K562 (cell line): ENCODE measurements around the gene NLRP6. TPM values are rescaled to one million over a fixed set of nuclear protein-coding genes. Genes with fewer than 3 reads are reported as not detected.

Experiments used
- ATAC-seq: fragments of 200-7000 bp; cut with Tn5 transposase; 3 replicates; pipeline ENCODE4 v1.9.1; 2020; ENCODE audit warnings: moderate library complexity
- BruUV-seq: library from RNA; stranded (reverse); fragments of 400-500 nt; replicated peaks from 2 replicates; lab custom pipeline; 2021; lab: Mats Ljungman, UMichigan
- CTCF ChIA-PET: fragments of 300-600 bp; formaldehyde crosslinking; extraction: SDS; loops from one replicate; lab custom pipeline; 2021; ENCODE audit warnings: low intra/inter-chr PET ratio; lab: Yijun Ruan, JAX
- POLR2A ChIA-PET: fragments of 300-600, 350-650 bp; sonication (Branson Sonifier 250); formaldehyde crosslinking; extraction: SDS; loops from one replicate; lab custom pipeline; 2021; ENCODE audit warnings: antibody characterized with exemption, inconsistent platforms; lab: Yijun Ruan, JAX
- DNase-seq, 4 experiments: peaks; one replicate each; pipeline versions ENCODE4 v3.0.0 to v3.0.0-alpha.2; 2011 to 2018; ENCODE audit warnings: low spot score in 3 of 4, mixed read lengths in 3 of 4; ENCODE audit errors: extremely low read depth in 1 of 4
- FAIRE-seq: peaks from 2 replicates; lab custom pipeline; 2011; peaks lifted over from hg19 to GRCh38; lab: Jason Lieb, UNC
- H2AFZ ChIP-seq: 2 replicates; pipeline ENCODE4 v1.6.0; 2011; ENCODE audit warnings: low read depth, low read length, control low read depth, inconsistent platforms
- H3K27ac ChIP-seq: fragments of 200-600 bp; 3 replicates; pipeline ENCODE4 v1.8.0; 2011; ENCODE audit warnings: low read depth, mild to moderate bottlenecking, control low read depth, inconsistent platforms, low read length, moderate library complexity, mixed read lengths; ENCODE audit errors: extremely low read depth
- H3K27me3 ChIP-seq, 2 experiments: fragments of 300-600 bp in 1 of 2; 2 replicates in 1 of 2; 3 replicates in 1 of 2; pipeline versions ENCODE4 v1.6.0 to v1.8.0; 2011; ENCODE audit warnings: inconsistent platforms in 2 of 2, low read length in 2 of 2, mild to moderate bottlenecking in 1 of 2, mixed read lengths in 1 of 2, moderate library complexity in 1 of 2; ENCODE audit not compliant: control insufficient read depth in 2 of 2, insufficient read depth in 2 of 2
- H3K36me3 ChIP-seq: fragments of 300-600 bp; 3 replicates; pipeline ENCODE4 v1.8.0; 2011; ENCODE audit warnings: mild to moderate bottlenecking, low read length, inconsistent platforms; ENCODE audit not compliant: control insufficient read depth, insufficient read depth
- H3K4me1 ChIP-seq, 2 experiments: fragments of 200-600 bp in 1 of 2; replicated peaks in 1 of 2; 2 replicates in 1 of 2; 3 replicates in 1 of 2; pipeline versions ENCODE4 v1.5.1 to v1.8.0; 2011; ENCODE audit warnings: inconsistent platforms in 2 of 2, low read length in 2 of 2, mild to moderate bottlenecking in 1 of 2, mixed read lengths in 1 of 2, moderate library complexity in 1 of 2; ENCODE audit not compliant: control insufficient read depth in 2 of 2, insufficient read depth in 2 of 2
- H3K4me2 ChIP-seq: 2 replicates; pipeline ENCODE4 v1.6.1; 2011; ENCODE audit warnings: low read length, control low read depth, inconsistent platforms, mixed read lengths; ENCODE audit not compliant: insufficient read depth
- H3K4me3 ChIP-seq: fragments of 200-600 bp; sonication (generic), shearing (Covaris generic); 2 replicates; pipeline ENCODE4 v1.5.1; 2016; ENCODE audit warnings: control low read depth, inconsistent platforms
- H3K79me2 ChIP-seq: fragments of 200-600 bp; 3 replicates; pipeline ENCODE4 v1.8.0; 2011; ENCODE audit warnings: low read length, inconsistent platforms; ENCODE audit not compliant: control insufficient read depth, insufficient read depth
- H3K9ac ChIP-seq, 2 experiments: 2 replicates each; pipeline versions ENCODE4 v1.6.0 to v1.6.1; 2011; ENCODE audit warnings: low read depth in 2 of 2, low read length in 2 of 2, control low read depth in 1 of 2, inconsistent platforms in 1 of 2, mild to moderate bottlenecking in 1 of 2, mixed read lengths in 1 of 2; ENCODE audit not compliant: insufficient read depth in 1 of 2
- H3K9me1 ChIP-seq: one replicate; pipeline ENCODE4 v1.6.0; 2011; ENCODE audit warnings: inconsistent platforms, mild to moderate bottlenecking, low read length, moderate library complexity; ENCODE audit not compliant: control insufficient read depth, insufficient read depth
- H3K9me3 ChIP-seq: replicated peaks from 2 replicates; pipeline ENCODE4 v1.5.1; 2011; ENCODE audit warnings: low read depth, low read length, inconsistent platforms; ENCODE audit not compliant: control insufficient read depth, insufficient read depth
- H4K20me1 ChIP-seq: replicated peaks from 2 replicates; pipeline ENCODE4 v1.6.1; 2011; ENCODE audit warnings: low read length, inconsistent platforms, mixed read lengths; ENCODE audit not compliant: control insufficient read depth, insufficient read depth
- CREM ChIP-seq: IDR thresholded peaks from 2 replicates; pipeline ENCODE4 v1.6.1; 2014; ENCODE audit warnings: antibody characterized with exemption, low read depth
- HMGN3 ChIP-seq: IDR thresholded peaks from 2 replicates; pipeline ENCODE4 v1.6.1; 2011; ENCODE audit warnings: borderline replicate concordance, low read depth, mild to moderate bottlenecking, mixed read lengths, low read length; ENCODE audit not compliant: insufficient read length; ENCODE audit errors: extremely low read depth
- MAX ChIP-seq: sonication (generic); formaldehyde crosslinking; IDR thresholded peaks from 2 replicates; pipeline ENCODE4 v1.9.0; 2022; ENCODE audit warnings: mild to moderate bottlenecking, missing genetic modification reagents
- NFE2 ChIP-seq: IDR thresholded peaks from 2 replicates; pipeline ENCODE4 v1.6.1; 2014; ENCODE audit warnings: antibody characterized with exemption, low read depth
- PHB ChIP-seq: fragments of 250-450 bp; sonication (Bioruptor Pico); IDR thresholded peaks from 2 replicates; pipeline ENCODE4 v1.5.0; 2021
- POLR2G ChIP-seq: fragments of 200-400 bp; formaldehyde crosslinking; IDR thresholded peaks from 2 replicates; pipeline ENCODE4 v1.6.1; 2017; ENCODE audit warnings: low read depth, mild to moderate bottlenecking, antibody characterized with exemption, low read length, moderate library complexity
- RBFOX2 ChIP-seq: fragments of 200-400 bp; formaldehyde crosslinking; IDR thresholded peaks from 2 replicates; pipeline ENCODE4 v1.6.1; 2017; ENCODE audit warnings: low read depth, mild to moderate bottlenecking, low read length, moderate library complexity
- RBM14 ChIP-seq: fragments of 200-400 bp; formaldehyde crosslinking; IDR thresholded peaks from 2 replicates; pipeline ENCODE4 v1.6.1; 2018; ENCODE audit warnings: low read depth, mild to moderate bottlenecking, low read length, moderate library complexity, borderline replicate concordance; ENCODE audit not compliant: insufficient read depth
- SRSF9 ChIP-seq: fragments of 200-400 bp; formaldehyde crosslinking; IDR thresholded peaks from 2 replicates; pipeline ENCODE4 v1.6.1; 2017; ENCODE audit warnings: low read depth, low read length, borderline replicate concordance
- TFAP4 ChIP-seq: sonication (generic); formaldehyde crosslinking; IDR thresholded peaks from 2 replicates; pipeline ENCODE4 v1.8.0; 2022; ENCODE audit warnings: missing genetic modification reagents, mild to moderate bottlenecking, moderate library complexity, borderline replicate concordance
- USF1 ChIP-seq: sonication (generic); formaldehyde crosslinking; IDR thresholded peaks from 2 replicates; pipeline ENCODE4 v1.9.0; 2022; ENCODE audit warnings: mild to moderate bottlenecking, missing genetic modification reagents
- ZFX ChIP-seq: sonication (generic); formaldehyde crosslinking; IDR thresholded peaks from 2 replicates; pipeline ENCODE4 v1.8.0; 2022; ENCODE audit warnings: mild to moderate bottlenecking, missing genetic modification reagents, moderate library complexity
- ZNF551 ChIP-seq: fragments of 250-450 bp; sonication (Bioruptor Pico); IDR thresholded peaks from 2 replicates; pipeline ENCODE4 v1.5.0; 2021; ENCODE audit warnings: mild to moderate bottlenecking, moderate library complexity
- ZNF740 ChIP-seq, 3 experiments: fragments of 200-800 bp in 1 of 3; sonication (Bioruptor generic) in 1 of 3; sonication (generic) in 1 of 3; formaldehyde crosslinking in 1 of 3; IDR thresholded peaks; 2 replicates each; pipeline versions ENCODE4 v1.6.1 to v1.8.0; 2016 to 2022; ENCODE audit warnings: mild to moderate bottlenecking in 2 of 3, missing compliant biosample characterization in 2 of 3, missing genetic modification characterization in 2 of 3, missing genetic modification reagents in 1 of 3
- ZNF830 ChIP-seq: fragments of 250-450 bp; sonication (Bioruptor Pico); IDR thresholded peaks from 2 replicates; pipeline ENCODE4 v1.5.0; 2021; ENCODE audit warnings: mild to moderate bottlenecking
- WGBS: fragments of 100-300 bp; shearing (Covaris generic); methylation state at CpG from one replicate; pipeline ENCODE4 v1.1.6; 2016; ENCODE audit warnings: low coverage, mixed read lengths; ENCODE audit not compliant: insufficient coverage; ENCODE audit errors: missing lambda C conversion rate; 5-methylcytosine and 5-hydroxymethylcytosine counted together
- in situ Hi-C: fragments of 300-500 bp; cut with MboI; formaldehyde crosslinking; loops from 4 replicates; pipeline ENCODE4 v1.15.0; 2018; ENCODE audit warnings: inconsistent platforms, mixed read lengths
- intact Hi-C: fragments of 100-400 bp; cut with micrococcal nuclease; formaldehyde crosslinking; loops from 2 replicates; pipeline ENCODE4 v1.14.2; 2022
- polyA plus RNA-seq, 8 experiments: library from polyadenylated mRNA; depleted of rRNA in 4 of 8; stranded (reverse) in 5 of 8; unstranded in 3 of 8; fragments of >200 nt; fragmentation: Nextera tagmentation in 2 of 8; fragmentation: Illumina TruSeq in 1 of 8; extraction: Ambion mirVana in 2 of 8; extraction: Trizol in 1 of 8; gene quantifications; 2 replicates each; pipeline versions ENCODE4 v1.2.1 to v1.2.3, GENCODE V29; 2011 to 2014; ENCODE audit warnings: inconsistent platforms in 1 of 8, missing spikeins in 1 of 8
- total RNA-seq, 7 experiments: library from RNA; depleted of rRNA in 6 of 7; stranded (reverse); fragments of >200 nt in 6 of 7; fragmentation: Illumina TruSeq in 2 of 7; extraction: Trizol in 2 of 7; gene quantifications; 2 replicates each; pipeline versions ENCODE4 v1.2.1 to v1.2.3, GENCODE V29; 2011 to 2021; ENCODE audit warnings: low replicate concordance in 1 of 7

The NLRP6 gene
- total and polyA plus RNA-seq, 9 of the 15 experiments (the other 6 are each of a cell fraction or from before 2014, with no cell fraction given), result 0.03 to 0.18 (median 0.15) TPM; not detected in 5

- TF ChIP-seq ZNF740 (CRISPR knock-in tag; IDR thresholded peaks at IDR 0.05), result no peak
- TF ChIP-seq ZNF740 (tag; IDR thresholded peaks at IDR 0.05), result peak in 1 of 2 experiments; percentile 68; a peak in 2 of 4 replicates
Measured at GRCh38 chr11:289398-289711, 11.1 kb downstream of the NLRP6 start (continued).

GRCh38 chr11:289712-290620 is 11.8 kb downstream of the NLRP6 start:
- Histone ChIP-seq H3K9ac (peak overlapping the region; percentile 55 to 94), H3K9me3 (no peaks in the 10 kb centered on the region), H2AFZ (no peak overlapping the region), H3K4me2 (peak overlapping the region; percentile 66), H3K9me1 (no peaks in the 10 kb centered on the region)
- in situ Hi-C loops, result no loop called here
- intact Hi-C loops, result no loop called here
- ATAC-seq (no peak), DNase-seq (no peak)
- TF ChIP-seq ZNF551 (CRISPR knock-in tag) (no peak), ZNF830 (CRISPR knock-in tag) (peak; percentile 67; the same call in 1 of the 2 replicates), POLR2G (peak; percentile 21; the same call in 1 of the 2 replicates), USF1 (CRISPR knock-in tag) (0 out of 2 replicates have a peak, but pooled peaks have one; percentile 10), TFAP4 (CRISPR knock-in tag) (no peak), NFE2 (no peak), RBFOX2 (0 out of 2 replicates have a peak, but pooled peaks have one; percentile 43), SRSF9 (no peak), MAX (peak; percentile 30; the same call in 1 of the 2 replicates), RBM14 (0 out of 2 replicates have a peak, but pooled peaks have one; percentile 33), PHB (CRISPR knock-in tag) (no peak), ZFX (peak; percentile 34; the same call in 1 of the 2 replicates), CREM (no peak), HMGN3 (peak; percentile 5)
- TF ChIP-seq, all 486 proteins: peak for 8
- Histone ChIP-seq H3K36me3 (peaks cover 54% of the 10 kb centered on the region; the same call in 2 of the 3 replicates), H3K27me3 (no peaks in the 10 kb centered on the region), H3K4me1 (peaks cover 13 to 90% of the 10 kb centered on the region in 2 experiments; a peak in 4 of 5 replicates), H4K20me1 (no peaks in the 10 kb centered on the region), H3K27ac (peak overlapping the region; percentile 43; the same call in 2 of the 3 replicates), H3K4me3 (peak overlapping the region; percentile 58), H3K79me2 (peaks cover 37% of the 10 kb centered on the region)
- CTCF ChIA-PET, result interaction anchor here (0.7 kb wide), 1 partner anchor 40 kb away, joined by 3 read pairs; no protein-coding TSS in a partner anchor
- TSS peak; percentile 35 for BruUV-seq
- no peak for FAIRE-seq
- POLR2A ChIA-PET, result interaction anchor here (0.7 to 1.7 kb wide), 4 partner anchors 8 to 83 kb away, joined by 3 to 5 read pairs (median 4); partner anchors contain the start of genes BET1L and RIC8A
- WGBS, result 77% methylated on average over 40 of the region's 48 CpGs
